Keratinocyte (primary cell): ENCODE data around the gene HIP1R. TPM values are rescaled to one million over a fixed set of nuclear protein-coding genes. Genes with fewer than 3 reads are reported as not detected.

Experiments used
- DNase-seq: peaks from one replicate; pipeline ENCODE4 v3.0.0-alpha.2; 2011; ENCODE audit warnings: low read depth, missing footprints, low spot score
- FAIRE-seq: peaks from 2 replicates; lab custom pipeline; 2011; peaks lifted over from hg19 to GRCh38; lab: Jason Lieb, UNC
- H2AFZ ChIP-seq: 2 replicates; pipeline ENCODE4 v1.6.0; 2012; ENCODE audit warnings: low read length, control low read depth, inconsistent platforms; ENCODE audit not compliant: control insufficient read depth
- H3K27ac ChIP-seq: 2 replicates; pipeline ENCODE4 v1.5.1; 2011; ENCODE audit warnings: low read length; ENCODE audit not compliant: control insufficient read depth, insufficient read depth
- H3K27me3 ChIP-seq: 3 replicates; pipeline ENCODE4 v1.6.0; 2011; ENCODE audit warnings: low read length; ENCODE audit not compliant: control insufficient read depth, insufficient read depth; ENCODE audit errors: extremely low read depth
- H3K36me3 ChIP-seq, 2 experiments: 2 replicates in 1 of 2; 3 replicates in 1 of 2; pipeline ENCODE4 v1.5.1; 2011; ENCODE audit warnings: low read length in 2 of 2, mild to moderate bottlenecking in 1 of 2; ENCODE audit not compliant: control insufficient read depth in 2 of 2, insufficient read depth in 2 of 2; ENCODE audit errors: extremely low read depth in 1 of 2
- H3K4me1 ChIP-seq: 3 replicates; pipeline ENCODE4 v1.5.1; 2011; ENCODE audit warnings: low read length; ENCODE audit not compliant: control insufficient read depth, insufficient read depth; ENCODE audit errors: extremely low read depth
- H3K4me2 ChIP-seq: 3 replicates; pipeline ENCODE4 v1.6.0; 2011; ENCODE audit warnings: low read depth, low read length; ENCODE audit not compliant: control insufficient read depth, insufficient read depth; ENCODE audit errors: extremely low read depth
- H3K4me3 ChIP-seq, 3 experiments: fragments of 200-600 bp in 1 of 3; sonication (generic) in 1 of 3; 2 replicates in 2 of 3; 3 replicates in 1 of 3; pipeline ENCODE4 v1.5.1; 2011 to 2016; ENCODE audit warnings: low read length in 3 of 3, mild to moderate bottlenecking in 3 of 3, control low read depth in 2 of 3, inconsistent platforms in 1 of 3, low read depth in 1 of 3, mixed read lengths in 1 of 3, mixed run types in 1 of 3, moderate library complexity in 1 of 3; ENCODE audit not compliant: control insufficient read depth in 2 of 3, insufficient read depth in 2 of 3; ENCODE audit errors: extremely low read depth in 1 of 3
- H3K79me2 ChIP-seq: 2 replicates; pipeline ENCODE4 v1.6.0; 2012; ENCODE audit warnings: low read length; ENCODE audit not compliant: control insufficient read depth, insufficient read depth
- H3K9ac ChIP-seq: 3 replicates; pipeline ENCODE4 v1.6.0; 2011; ENCODE audit warnings: low read length; ENCODE audit not compliant: control insufficient read depth, insufficient read depth; ENCODE audit errors: extremely low read depth
- H3K9me1 ChIP-seq: 3 replicates; pipeline ENCODE4 v1.6.0; 2011; ENCODE audit warnings: low read length; ENCODE audit not compliant: control insufficient read depth, insufficient read depth; ENCODE audit errors: extremely low read depth
- H3K9me3 ChIP-seq: 2 replicates; pipeline ENCODE4 v1.5.1; 2012; ENCODE audit warnings: low read depth, low read length; ENCODE audit not compliant: control insufficient read depth
- H4K20me1 ChIP-seq: 3 replicates; pipeline ENCODE4 v1.6.0; 2011; ENCODE audit warnings: low read length; ENCODE audit not compliant: control insufficient read depth, insufficient read depth; ENCODE audit errors: extremely low read depth
- EZH2 ChIP-seq: IDR thresholded peaks from one replicate; pipeline ENCODE4 v1.6.1; 2012; ENCODE audit warnings: inconsistent platforms, mild to moderate bottlenecking, low read length, moderate library complexity
- dilution Hi-C: fragments of 300-500 bp; cut with MboI; formaldehyde crosslinking; loops from one replicate; pipeline ENCODE4 v1.7.0; 2020; ENCODE audit warnings: low sequenced_read_pairs; ENCODE audit not compliant: extremely low pct_ligation_motif_present
- polyA plus RNA-seq, 5 experiments: library from polyadenylated mRNA; depleted of rRNA in 3 of 5; stranded (reverse) in 3 of 5; stranded (forward) in 1 of 5; unstranded in 1 of 5; fragments of >200 nt; gene quantifications; 1 replicate in 1 of 5; 2 replicates in 3 of 5; 3 replicates in 1 of 5; pipeline versions ENCODE4 v1.2.1 to v1.2.3, GENCODE V29; 2011 to 2012; ENCODE audit warnings: missing spikeins in 2 of 5, low read depth in 1 of 5, low replicate concordance in 1 of 5
- TF ChIP-seq, protein P1 (sequence below), 3 experiments: IDR thresholded peaks in 1 of 3; conservative IDR thresholded peaks in 1 of 3; optimal IDR thresholded peaks in 1 of 3; 2 replicates in 2 of 3; 3 replicates in 1 of 3; pipeline versions ENCODE3 to v1.5.1; 2011; ENCODE audit warnings: low read length in 3 of 3, mild to moderate bottlenecking in 3 of 3, moderate library complexity in 2 of 3, control low read depth in 1 of 3, inconsistent platforms in 1 of 3; ENCODE audit not compliant: insufficient read depth in 2 of 3; ENCODE audit errors: extremely low read depth in 1 of 3

Gene HIP1R
- polyA plus RNA-seq, 1 donor (not counting 4 experiments of a cell fraction or from before 2014, with no cell fraction given), result 23.0 TPM

GRCh38 chr12:122882908-122883558 is 47.8 kb downstream of the HIP1R start:
- Histone ChIP-seq H3K9me3 (no peaks in the 10 kb centered on the region), H3K9ac (no peak overlapping the region), H3K9me1 (peaks cover 2% of the 10 kb centered on the region), H3K36me3 (peaks cover 13 to 22% of the 10 kb centered on the region in 2 experiments), H3K4me2 (no peak overlapping the region), H2AFZ (no peak overlapping the region), H3K27me3 (no peaks in the 10 kb centered on the region), H3K27ac (no peak overlapping the region), H3K4me1 (peaks cover 32% of the 10 kb centered on the region), H4K20me1 (peaks cover 23% of the 10 kb centered on the region), H3K4me3 (no peak overlapping the region), H3K79me2 (peaks cover 93% of the 10 kb centered on the region)
- dilution Hi-C loops, result no loop called here
- FAIRE-seq (no peak), DNase-seq (no peak)
- no peak for TF ChIP-seq EZH2
- TF ChIP-seq, protein P1, sequence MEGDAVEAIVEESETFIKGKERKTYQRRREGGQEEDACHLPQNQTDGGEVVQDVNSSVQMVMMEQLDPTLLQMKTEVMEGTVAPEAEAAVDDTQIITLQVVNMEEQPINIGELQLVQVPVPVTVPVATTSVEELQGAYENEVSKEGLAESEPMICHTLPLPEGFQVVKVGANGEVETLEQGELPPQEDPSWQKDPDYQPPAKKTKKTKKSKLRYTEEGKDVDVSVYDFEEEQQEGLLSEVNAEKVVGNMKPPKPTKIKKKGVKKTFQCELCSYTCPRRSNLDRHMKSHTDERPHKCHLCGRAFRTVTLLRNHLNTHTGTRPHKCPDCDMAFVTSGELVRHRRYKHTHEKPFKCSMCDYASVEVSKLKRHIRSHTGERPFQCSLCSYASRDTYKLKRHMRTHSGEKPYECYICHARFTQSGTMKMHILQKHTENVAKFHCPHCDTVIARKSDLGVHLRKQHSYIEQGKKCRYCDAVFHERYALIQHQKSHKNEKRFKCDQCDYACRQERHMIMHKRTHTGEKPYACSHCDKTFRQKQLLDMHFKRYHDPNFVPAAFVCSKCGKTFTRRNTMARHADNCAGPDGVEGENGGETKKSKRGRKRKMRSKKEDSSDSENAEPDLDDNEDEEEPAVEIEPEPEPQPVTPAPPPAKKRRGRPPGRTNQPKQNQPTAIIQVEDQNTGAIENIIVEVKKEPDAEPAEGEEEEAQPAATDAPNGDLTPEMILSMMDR (optimal IDR thresholded peaks at IDR 0.05 in 1 of 3, IDR thresholded peaks at IDR 0.05 in 1 of 3, conservative IDR thresholded peaks at IDR 0.05 in 1 of 3; ENCODE audit: extremely low read depth in 1 of 3, insufficient read depth in 2 of 3, low read length in 3 of 3), result no peak

GRCh38 chr12:122884091-122884826 is 49.0 kb downstream of the HIP1R start:
- Histone ChIP-seq H3K79me2 (peaks cover 85% of the 10 kb centered on the region), H3K9me1 (peaks cover 2% of the 10 kb centered on the region), H3K4me2 (no peak overlapping the region), H3K27ac (peak overlapping the region; percentile 47), H3K4me1 (peaks cover 40% of the 10 kb centered on the region), H3K36me3 (peaks cover 9 to 16% of the 10 kb centered on the region in 2 experiments), H3K4me3 (no peak overlapping the region), H3K9ac (no peak overlapping the region), H3K27me3 (no peaks in the 10 kb centered on the region), H4K20me1 (peaks cover 18% of the 10 kb centered on the region), H3K9me3 (no peaks in the 10 kb centered on the region), H2AFZ (no peak overlapping the region)
- dilution Hi-C loops, result no loop called here
- DNase-seq (no peak), FAIRE-seq (no peak)
- TF ChIP-seq, protein P1 (optimal IDR thresholded peaks at IDR 0.05 in 1 of 3, IDR thresholded peaks at IDR 0.05 in 1 of 3, conservative IDR thresholded peaks at IDR 0.05 in 1 of 3; ENCODE audit: extremely low read depth in 1 of 3, insufficient read depth in 2 of 3, low read length in 3 of 3), result no peak
- TF ChIP-seq EZH2, result no peak
